GM12892 (cell line): ENCODE data around the gene TNS3.

Source experiments
- POLR2A ChIP-seq: IDR thresholded peaks from 2 replicates; pipeline ENCODE4 v1.6.1; 2011; ENCODE audit warnings: low read depth, low read length, control low read depth
- POLR2AphosphoS5 ChIP-seq: IDR thresholded peaks from 2 replicates; pipeline ENCODE4 v1.6.1; 2011; ENCODE audit warnings: low read depth, low read length, control low read depth
- TAF1 ChIP-seq: IDR thresholded peaks from 2 replicates; pipeline ENCODE4 v1.6.1; 2011; ENCODE audit warnings: low read depth, mild to moderate bottlenecking, control low read depth, low read length, borderline replicate concordance

DNA sequence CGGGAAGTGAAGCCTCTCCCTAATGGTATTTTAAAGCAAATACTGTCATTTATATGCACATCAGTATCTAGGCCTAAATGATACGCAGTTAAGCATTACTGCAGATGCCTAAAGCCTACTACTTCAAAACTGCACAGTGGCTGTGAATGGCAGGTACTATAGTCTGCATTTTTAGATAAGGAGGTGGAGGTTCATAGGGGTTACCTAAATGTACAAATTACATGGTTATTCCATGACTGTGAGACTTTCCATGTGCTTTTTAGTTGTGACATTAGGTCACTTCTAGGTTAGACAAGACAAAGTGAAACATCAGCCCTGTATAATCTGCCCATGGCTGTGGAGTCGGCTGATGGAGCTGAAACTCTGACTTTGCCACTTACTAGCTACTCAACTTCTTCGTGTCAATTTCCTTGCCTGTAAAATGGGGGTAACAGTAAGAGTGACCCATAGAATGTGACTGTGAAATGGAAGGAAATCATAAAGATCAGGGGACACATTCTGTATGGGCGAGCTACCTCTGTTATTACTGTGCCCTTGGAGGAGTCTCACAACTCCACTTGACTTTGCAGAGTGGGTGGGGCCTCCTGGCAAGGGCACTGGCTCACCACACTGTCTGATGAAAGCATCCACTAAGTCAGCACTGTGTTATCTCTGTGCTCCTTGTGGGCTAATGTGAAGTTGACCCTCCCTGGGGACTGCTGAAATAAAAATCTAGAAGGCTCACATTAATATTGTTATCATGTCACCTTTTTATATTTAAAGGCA lies 239.4 kb downstream of the TNS3 start:
- TF ChIP-seq POLR2A (no peak), TAF1 (no peak), POLR2AphosphoS5 (no peak)
